HG03025 (cell line): ENCODE results near the gene ZHX3.
A peak's percentile ranks its signal among the peaks of the same experiment; 100 is the strongest.
"Not testable (repeated sequence)": the region's sequence is repeated elsewhere in the genome, so short reads cannot be mapped to it uniquely, and the experiment has no call there.

Source experiments
- ATAC-seq: cut with Tn5 transposase; IDR thresholded peaks from one replicate; pipeline ENCODE4 v1.9.1; 2021; ENCODE audit warnings: mild to moderate bottlenecking, moderate library complexity; ENCODE audit not compliant: unreplicated experiment, low FRiP score

ZHX3 gene

GRCh38 chr20:41141153-41141815 lies 176.2 kb downstream of the ZHX3 start:
- no peak for ATAC-seq

GRCh38 chr20:41140226-41141133 lies 177.1 kb downstream of the ZHX3 start:
- no peak for ATAC-seq

DNA sequence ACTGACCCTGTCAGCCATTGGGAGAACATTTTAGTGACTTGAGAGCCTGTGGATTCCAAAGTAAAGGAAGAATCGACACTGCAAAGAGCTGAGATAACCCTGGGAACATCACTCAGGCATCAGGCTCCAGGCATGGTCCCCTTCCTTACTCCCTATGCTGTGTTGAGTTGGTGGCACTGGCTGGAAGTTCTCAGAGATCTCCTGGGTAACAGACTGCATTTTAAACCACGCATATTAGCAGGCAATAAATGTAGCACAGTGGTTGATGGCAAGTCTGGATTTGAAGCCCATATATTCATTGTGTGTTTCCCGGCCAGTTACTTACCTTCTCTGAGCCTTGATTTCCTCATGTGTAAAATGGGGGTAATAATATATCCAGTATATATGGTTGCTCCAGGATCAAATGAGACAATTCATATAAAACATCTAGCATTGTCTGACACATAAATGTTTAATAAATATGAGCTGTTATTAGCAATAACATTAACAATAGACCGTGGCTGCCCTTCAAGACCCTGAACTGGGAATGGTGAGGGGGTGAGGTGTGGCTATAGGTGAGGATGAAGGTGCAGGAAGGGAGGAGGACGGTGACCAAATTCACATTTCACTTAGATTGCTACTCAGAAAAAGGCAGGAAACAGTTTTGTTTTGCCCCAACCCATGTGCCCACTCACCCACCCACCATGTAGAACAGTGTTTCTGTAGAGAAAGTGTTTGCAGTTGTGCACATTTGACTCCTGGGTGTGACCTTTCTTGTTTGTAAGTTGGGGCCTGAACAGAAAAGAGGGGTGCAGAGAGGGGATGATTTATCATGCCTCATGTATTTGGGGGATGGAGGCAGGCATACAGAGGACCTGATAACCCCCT lies 178.1 kb downstream of the ZHX3 start:
- ATAC-seq = no peak

DNA sequence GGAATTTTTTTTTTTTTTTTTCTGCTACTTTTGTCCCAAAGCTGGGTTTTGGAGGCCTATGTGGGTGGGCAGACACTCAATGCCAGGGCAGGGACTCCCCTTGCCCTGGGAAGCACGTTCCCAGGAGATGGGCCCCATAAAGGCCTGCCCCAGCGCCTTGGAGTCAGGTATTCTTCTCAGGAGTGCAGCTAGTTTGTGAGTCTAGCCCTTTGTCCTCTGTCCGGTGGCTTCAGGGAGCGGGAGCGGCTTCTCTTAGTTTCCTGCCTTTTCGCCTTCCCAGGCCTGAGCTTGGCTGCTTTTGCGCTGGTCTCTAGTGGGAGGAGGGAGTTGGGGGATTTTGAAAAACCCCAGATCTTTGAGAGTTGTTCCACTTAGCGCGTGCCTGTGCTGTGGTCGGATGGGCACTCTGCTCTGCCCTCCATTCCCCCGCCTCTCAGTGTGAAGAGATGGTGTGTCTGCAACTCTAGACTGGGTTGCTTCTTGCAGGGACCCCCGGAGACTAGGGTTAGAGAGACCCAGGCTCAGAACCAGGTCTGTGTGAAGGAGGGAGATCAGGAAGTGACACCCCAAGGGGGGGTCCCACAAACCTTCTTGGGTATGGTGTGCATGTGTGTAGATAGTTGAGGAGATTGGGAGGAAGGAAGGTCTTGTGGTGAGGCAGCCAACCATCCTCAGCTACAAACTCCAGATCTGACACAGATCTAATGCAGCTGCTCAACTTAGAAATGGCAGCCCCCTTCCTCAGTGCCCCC lies 178.9 kb downstream of the ZHX3 start:
- no peak for ATAC-seq

GRCh38 chr20:41137614-41138474 lies 179.7 kb downstream of the ZHX3 start:
- peak; percentile 10 for ATAC-seq

GRCh38 chr20:41136680-41137613 lies 180.6 kb downstream of the ZHX3 start, which contains the start of gene PLCG1:
Gene PLCG1 (plus strand): TSS chr20:41137543. CDS start chr20:41137642, 99 bp downstream.
- peak; percentile 52 for ATAC-seq

- no peak for ATAC-seq
These were observed 181.4 kb downstream of the ZHX3 start for GRCh38 chr20:41135888-41136679.

DNA sequence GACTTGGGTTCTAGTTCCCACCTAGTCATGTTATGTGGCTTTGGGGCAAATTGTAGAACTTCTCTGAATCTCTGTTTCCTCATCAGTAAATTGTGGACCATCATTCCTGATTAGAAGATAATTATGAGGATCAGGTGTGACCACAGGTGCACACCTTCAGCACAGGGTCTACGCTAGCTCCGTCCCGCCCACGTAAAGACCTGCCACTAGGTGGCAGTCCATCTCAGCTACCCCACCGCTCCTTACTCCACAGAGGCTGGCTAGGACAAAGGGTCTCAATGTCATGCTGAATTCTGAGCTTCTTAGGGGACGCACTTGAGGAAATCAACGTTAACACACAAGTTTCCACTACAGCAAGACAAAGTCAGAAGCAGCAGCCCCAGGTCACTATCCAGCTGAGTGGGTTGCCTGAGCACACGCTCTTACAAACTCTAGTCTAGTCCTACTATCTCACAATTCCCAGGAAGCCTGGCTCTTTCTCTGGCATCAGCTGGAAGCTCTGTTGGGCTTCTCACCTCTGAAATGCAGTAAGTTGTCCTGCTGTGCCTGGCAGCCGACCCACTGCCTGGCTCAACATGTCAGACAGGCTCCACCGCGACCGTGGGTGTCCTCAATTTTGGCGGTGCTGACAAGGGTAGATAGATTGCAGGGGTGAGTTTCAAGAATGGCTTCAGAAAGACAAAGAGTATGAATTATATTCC lies 182.2 kb downstream of the ZHX3 start:
- no peak for ATAC-seq

DNA sequence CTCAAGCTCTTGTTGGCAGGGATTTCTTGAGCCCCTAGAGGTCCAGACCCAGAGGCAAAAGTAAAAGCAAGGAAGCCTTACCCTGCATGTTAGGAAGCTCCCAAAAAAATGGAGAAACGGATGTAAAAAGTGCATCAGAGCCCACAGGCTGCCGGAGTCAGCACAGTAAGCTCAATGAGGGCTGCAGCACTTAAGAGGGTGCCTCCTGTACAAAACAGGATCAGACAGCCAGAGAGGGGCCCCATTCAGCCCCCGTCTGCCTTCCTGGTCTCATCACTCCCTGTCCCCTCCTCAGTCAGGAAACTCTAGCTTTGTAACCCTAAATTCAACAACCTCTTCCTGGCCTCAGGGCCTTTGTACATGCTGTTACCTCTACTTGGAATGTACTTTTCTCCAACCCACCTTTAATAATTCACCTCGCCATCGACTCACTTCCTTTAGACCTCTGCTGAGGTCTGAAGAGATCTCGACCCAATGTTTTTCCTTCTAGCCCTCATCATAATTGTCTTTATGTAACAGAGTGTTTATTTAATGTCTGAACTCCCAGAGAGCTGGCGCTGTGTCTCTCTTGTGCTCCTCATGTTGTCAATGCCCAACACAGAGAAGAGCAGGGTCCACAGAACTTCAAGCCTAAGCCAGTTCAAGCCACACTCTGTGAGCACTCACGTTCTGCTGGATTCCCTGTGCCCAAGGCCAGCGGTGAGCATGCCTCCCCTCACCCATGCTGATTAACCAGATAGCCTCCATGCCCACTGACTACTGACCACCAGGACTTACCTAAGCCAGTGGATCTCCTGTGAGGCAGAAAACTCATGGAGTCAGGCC lies 183.0 kb downstream of the ZHX3 start:
- no peak for ATAC-seq

DNA sequence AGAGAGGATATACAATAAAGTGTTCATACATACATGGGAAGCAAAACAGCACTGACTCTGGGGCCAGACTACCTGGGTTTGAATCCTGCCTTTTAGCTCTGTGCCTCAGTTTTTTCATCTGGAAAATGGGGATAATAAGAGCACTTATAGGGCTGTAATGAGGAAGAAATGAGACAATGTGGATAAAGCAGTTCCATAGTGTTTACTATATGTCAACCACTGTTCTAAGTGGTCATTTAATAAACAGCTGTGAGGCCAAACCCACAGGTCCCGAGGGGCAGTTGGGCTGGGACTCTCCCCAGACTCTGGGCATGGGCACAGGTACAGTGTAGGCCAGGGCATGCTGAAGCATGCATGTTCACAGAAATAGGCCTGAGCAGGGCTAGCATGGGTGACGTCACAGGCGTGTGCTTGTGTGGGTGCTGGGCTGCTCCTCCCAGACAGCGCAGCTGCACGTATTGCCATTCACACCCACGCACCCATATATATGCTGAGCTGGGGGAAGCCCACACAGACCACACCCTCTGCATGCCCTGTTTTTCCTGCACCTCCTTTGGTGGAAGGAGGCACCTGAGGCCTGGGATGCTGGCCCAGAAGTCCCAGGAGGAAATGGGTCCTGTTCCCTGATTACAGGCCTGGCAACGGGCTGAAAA lies 183.7 kb downstream of the ZHX3 start:
- no peak for ATAC-seq

- ATAC-seq = not testable (repeated sequence)
These were observed 185.1 kb downstream of the ZHX3 start for GRCh38 chr20:41132388-41132775.

GRCh38 chr20:41131594-41132387 lies 185.7 kb downstream of the ZHX3 start:
- no peak for ATAC-seq
